ENCODE measurements around the gene NEURL4.

The NEURL4 gene

DNA sequence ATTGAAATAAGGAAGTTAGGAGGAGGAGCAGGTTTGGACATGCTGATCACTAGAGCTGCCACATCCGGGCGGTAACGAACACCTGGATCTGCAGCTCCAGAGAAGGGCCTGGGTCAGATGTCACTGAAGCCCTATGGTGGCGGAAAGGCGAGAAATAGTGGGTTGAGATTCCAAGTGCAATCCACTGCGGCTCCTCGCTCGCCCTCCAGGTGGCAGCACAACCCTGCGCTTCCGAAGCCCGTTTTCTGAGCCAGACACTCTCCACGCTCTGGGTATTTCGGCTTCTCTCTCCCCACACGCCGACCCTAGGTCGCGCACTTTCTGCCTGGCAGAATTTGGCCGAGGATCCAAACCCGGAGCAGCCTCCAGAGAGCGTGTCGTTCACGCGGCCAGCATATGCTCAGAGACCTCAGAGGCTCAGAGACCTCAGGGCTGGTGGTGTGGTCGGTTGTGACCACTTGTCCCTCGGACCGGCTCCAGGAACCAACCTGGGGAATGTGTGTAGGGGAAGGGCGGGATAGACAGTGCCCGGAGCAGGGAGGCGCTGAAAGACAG, 48.5 kb downstream of the NEURL4 start:
- DNase-seq (ENCODE audit: low read depth in 2 of 2) = peak; percentile 72 to 75

GRCh38 chr17:7279448-7279847, 49.7 kb downstream of the NEURL4 start:
- DNase-seq (ENCODE audit: low read depth in 2 of 2) = no peak

GRCh38 chr17:7266784-7267183, 62.4 kb downstream of the NEURL4 start:
- DNase-seq (ENCODE audit: low read depth in 2 of 2) = no peak
